GM15510 (cell line): ENCODE measurements around the gene PPP1R14B.

Source experiments
- POLR2A ChIP-seq: IDR thresholded peaks from 3 replicates; pipeline ENCODE4 v1.6.1; 2011; ENCODE audit warnings: borderline replicate concordance; ENCODE audit not compliant: insufficient read length; ENCODE audit errors: extremely low read depth

Gene PPP1R14B, protein sequence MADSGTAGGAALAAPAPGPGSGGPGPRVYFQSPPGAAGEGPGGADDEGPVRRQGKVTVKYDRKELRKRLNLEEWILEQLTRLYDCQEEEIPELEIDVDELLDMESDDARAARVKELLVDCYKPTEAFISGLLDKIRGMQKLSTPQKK

DNA sequence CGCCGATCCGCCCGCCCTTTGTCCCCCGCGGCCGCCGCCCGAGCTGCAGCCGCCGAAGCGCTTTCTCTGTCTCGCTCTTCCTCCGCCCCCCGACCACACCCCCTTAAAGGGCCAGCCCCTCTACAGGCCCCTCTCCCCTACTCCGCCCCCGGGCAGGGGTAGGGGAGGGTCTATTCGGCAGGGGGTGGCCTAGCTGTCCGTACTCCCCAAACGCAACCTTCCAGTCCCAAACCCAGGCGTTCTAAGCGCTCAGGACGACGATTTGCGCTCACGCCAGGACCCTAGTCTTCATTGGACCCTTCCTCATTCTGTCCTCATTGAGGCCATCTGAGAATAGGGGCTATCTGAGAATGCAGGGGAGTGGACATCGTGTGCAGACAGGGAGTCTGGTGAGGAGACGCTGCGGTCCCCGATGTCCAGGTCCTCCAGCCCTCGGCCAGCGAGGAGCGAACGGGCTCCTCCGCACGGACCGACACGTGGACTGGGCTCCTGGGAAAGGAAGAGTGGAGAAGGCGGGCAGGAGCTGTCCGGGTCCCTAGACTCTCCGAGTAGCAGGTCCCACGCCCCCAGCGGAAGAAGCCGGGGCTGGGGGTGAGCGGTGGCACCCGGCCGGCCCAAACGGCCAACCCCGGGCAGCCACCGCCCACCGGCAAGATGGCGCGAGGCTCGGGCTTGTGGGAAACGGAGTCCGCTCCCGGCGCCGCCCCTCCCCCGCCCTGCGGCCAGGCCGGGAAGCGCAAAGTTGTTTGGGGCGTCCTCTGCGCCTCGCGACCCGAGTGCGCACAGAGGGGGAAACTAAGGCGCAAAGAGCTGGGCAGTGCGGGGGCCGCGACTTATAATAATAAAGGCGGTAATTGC is at the start of gene PPP1R14B:
Gene PPP1R14B (minus strand): TSS at position 73 of the 858 bp plus-strand sequence. CDS start 270 bp downstream, outside the sequence.
- peak; percentile 40 for TF ChIP-seq POLR2A

DNA sequence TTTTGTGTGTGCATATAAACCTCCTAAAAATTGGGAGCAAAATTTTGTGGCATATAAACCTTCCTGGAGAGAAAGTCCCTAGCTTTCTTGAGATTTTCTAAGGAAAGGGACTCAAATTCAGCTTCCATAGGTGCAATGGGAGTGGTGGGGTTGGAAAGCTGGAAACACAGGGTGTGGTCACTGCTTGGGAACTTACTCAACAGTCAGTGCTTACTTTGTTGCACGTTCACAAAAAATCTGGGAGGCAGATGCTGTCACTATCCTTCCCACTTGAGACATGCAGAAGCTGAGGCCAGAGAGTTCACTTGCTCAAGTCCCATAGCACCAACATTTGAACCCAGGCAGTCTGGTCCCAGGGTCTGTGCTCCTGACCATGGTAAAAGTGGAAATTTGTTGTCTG is 49.5 kb upstream of the PPP1R14B start:
- TF ChIP-seq POLR2A, result no peak

GRCh38 chr11:64295760-64296159 is 49.0 kb upstream of the PPP1R14B start:
- TF ChIP-seq POLR2A, result no peak

- no peak for TF ChIP-seq POLR2A
Measured at GRCh38 chr11:64294774-64295173, 48.0 kb upstream of the PPP1R14B start.

DNA sequence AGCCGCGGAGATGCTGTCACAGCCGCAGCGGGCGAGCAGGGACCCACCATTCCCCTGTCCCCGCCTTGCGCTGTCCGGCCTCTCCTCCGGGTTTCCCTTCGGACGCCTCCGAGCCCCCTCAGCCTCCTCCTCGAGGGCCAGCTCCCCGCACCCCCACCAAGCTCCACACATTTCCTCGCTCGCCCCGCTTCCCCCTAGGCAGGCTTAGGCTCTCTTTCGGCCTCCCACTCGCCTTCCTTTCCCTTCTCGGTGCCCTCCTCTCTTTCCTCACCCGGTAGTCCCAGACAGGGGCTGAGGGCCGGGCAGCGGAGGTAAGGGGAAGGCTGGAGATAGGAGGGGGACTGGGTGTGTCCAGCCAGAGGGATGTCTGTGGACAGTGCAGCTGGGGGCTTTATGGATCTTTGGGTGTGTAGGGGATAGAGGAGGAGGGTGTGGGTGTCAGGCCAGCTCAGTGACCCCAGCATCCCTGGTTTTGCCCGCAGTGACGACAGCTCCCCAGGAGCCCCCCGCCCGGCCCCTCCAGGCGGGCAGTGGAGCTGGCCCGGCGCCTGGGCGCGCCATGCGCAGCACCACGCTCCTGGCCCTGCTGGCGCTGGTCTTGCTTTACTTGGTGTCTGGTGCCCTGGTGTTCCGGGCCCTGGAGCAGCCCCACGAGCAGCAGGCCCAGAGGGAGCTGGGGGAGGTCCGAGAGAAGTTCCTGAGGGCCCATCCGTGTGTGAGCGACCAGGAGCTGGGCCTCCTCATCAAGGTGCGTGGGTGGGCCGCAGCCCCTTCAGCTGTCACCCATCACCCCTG is 45.9 kb upstream of the PPP1R14B start:
- TF ChIP-seq POLR2A, result no peak

DNA sequence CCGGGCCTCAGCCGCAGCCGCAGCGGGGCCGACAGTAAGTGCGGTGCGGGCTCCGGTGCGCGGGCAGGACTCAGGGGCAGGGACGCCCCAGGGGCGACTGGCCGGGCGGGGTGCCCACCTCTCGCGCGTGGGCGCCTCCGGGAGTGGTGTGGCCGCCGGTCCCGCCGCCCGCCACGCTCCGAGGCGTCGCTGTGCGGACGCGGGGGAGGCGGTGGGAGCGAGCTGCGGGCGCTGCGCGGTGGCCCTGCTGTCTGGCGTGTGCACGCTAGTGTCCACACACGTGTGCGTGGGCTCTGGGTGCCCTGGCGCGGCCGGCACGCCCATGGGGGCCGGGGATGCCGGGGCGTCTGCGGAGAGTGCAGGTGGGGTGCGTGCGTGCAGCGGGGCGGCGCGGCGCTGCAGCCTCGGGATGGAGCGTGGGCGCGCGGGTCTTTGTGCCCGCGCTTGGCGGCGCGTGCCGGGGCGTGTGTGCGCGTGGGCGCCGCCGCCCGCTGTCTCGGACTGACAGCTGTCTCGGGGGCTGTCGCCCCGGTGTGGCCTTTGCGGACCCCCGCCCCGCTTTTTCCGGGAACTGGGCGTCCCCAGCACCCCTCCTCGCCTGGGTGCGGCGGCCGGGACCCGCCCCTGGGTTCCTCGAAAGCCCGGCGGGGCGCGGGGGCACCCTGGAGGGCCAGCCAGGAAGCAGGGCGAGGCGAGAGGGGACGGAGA is 45.2 kb upstream of the PPP1R14B start:
- no peak for TF ChIP-seq POLR2A

DNA sequence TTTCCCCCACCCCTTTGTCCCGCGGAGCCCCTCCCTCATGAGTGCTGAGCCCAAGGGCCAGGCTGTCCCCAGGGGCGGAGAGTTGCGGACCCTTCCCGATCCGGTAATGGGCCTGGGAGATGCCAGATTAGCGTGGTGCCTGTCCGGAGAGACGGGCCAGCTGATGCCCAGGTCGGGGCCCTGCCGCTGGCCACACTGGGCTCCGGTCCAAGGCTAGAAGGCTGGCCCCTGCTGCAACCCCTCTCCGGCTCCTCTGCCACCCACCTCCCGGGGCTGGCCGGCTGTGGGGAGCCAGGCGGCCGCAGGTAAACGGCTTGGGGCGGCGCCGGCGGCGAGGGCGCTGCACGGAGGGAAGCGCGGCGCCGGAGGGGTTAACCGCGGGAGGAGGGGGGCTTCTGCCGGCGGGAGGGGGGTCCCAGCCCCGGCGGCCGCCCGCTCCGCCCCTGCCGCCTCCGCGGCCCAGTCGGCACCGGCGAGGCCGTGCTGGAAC is 44.6 kb upstream of the PPP1R14B start, which contains the start of gene KCNK4:
Gene KCNK4 (plus strand): TSS at position 41 of the 490 bp plus-strand sequence. CDS start 1,717 bp downstream, outside the sequence.
- no peak for TF ChIP-seq POLR2A

DNA sequence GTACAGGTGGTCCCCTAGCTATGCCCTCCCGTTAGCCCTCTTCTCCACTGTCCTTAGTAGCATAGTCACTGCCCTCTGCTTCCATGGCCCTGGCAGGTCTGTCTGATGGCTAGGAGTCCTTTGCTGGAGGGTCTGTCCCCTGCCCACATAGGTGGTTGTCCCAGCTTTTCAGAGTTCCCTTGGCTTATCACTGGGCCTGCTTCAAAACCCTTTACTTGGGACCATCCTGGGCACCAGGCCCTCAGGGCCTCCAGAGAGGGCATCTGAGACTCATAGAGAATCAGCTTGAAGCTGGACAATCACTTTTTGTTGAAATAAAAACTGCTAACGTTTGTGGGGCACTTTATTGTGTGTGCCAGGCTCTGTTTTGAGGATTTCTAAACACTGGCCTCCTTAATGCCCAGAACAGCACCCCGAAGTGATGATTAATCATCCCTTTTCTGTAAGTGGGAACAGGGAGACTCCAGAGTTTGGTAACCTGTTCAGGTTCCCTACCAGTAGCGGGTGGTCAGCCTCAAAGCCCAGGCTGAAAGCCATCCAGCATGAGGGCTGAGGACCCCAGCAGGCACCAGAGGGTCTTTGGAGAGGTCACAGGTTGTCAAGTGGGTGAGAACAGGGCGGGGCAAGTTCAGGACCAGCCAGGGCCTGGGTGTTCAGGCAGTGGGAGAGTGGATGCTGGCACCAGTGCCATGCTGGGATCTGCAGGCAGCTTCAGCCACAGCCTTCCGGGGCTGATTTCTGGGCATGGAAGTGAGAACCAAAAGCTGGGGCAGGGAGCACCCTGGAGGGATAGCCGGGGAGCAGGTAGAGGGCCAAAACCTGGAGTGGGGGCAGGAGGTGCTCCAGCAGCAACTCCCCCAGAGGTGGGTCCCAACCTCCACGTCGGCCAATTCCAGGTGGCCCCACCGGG is 43.9 kb upstream of the PPP1R14B start:
- TF ChIP-seq POLR2A, result no peak

DNA sequence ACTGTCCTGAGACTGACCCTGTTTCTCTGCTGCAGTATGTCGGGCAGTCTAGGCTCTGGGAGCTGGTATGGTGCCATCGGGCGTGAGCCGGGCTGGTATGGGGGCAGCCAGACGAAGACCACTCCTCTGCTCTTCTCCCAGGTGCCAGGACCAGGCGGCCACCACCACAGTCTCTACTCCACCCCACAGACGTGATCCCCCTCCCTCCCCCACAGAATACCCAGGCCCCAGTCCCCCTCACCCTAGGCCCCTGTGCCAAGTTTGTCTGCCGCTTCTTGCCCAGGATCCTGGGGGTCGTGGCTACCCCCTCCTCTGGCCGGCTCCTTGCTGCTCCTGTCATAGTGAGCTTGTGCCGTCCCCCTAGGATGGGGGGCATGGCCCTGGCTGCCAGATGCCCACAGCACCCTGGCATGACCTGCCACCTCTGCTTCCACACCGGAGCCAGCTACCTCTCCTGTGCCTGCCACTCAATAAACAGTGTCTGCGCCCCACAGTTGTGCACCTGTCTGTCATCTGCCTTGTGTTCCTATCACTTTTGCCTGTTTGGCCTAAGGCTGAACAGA is 42.3 kb upstream of the PPP1R14B start:
- TF ChIP-seq POLR2A, result no peak

GRCh38 chr11:64288353-64288750 is 41.6 kb upstream of the PPP1R14B start:
- no peak for TF ChIP-seq POLR2A

DNA sequence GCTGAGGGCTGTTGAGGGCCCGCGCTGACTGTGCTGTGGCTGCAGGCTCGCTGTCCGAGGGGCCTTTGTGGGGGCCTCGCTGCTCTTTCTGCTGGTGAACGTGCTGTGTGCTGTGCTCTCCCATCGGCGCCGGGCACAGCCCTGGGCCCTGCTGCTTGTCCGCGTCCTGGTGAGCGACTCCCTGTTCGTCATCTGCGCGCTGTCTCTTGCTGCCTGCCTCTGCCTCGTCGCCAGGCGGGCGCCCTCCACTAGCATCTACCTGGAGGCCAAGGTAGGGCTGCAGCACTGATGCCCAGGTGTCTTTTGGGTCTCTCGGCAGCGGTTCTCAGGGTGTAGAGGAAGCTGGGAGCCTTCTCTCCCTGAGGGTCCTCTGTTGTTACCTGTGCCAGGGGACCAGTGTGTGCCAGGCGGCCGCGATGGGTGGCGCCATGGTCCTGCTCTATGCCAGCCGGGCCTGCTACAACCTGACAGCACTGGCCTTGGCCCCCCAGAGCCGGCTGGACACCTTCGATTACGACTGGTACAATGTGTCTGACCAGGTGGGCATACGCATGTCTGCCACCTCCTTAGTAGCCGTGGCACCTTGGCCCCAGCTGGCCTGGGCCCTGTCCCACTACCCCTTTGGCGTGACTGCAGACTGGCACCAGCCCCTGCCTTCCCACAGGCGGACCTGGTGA is 41.1 kb upstream of the PPP1R14B start:
- TF ChIP-seq POLR2A, result no peak

DNA sequence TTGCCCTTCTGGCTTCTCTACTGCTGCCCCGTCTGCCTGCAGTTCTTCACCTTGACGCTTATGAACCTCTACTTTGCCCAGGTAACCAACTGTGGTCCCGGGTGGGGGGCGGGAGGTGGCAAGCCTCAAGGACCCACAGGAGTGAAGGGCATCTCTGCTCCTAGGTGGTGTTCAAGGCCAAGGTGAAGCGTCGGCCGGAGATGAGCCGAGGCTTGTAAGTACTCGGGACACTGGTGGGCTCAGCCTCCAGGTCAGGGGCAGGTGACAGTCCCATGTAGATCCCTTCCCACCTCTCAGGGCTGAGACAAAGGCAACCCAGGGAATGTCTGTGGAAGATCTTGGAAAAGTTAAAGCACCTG is 40.0 kb upstream of the PPP1R14B start:
- no peak for TF ChIP-seq POLR2A
